ENCODE data around the gene ZFHX3. TPM values are rescaled to one million over a fixed set of nuclear protein-coding genes. Genes with fewer than 3 reads are reported as not detected.

The ZFHX3 gene
- total RNA-seq, 1 donor from 2014 or later, result 68.1 TPM

DNA sequence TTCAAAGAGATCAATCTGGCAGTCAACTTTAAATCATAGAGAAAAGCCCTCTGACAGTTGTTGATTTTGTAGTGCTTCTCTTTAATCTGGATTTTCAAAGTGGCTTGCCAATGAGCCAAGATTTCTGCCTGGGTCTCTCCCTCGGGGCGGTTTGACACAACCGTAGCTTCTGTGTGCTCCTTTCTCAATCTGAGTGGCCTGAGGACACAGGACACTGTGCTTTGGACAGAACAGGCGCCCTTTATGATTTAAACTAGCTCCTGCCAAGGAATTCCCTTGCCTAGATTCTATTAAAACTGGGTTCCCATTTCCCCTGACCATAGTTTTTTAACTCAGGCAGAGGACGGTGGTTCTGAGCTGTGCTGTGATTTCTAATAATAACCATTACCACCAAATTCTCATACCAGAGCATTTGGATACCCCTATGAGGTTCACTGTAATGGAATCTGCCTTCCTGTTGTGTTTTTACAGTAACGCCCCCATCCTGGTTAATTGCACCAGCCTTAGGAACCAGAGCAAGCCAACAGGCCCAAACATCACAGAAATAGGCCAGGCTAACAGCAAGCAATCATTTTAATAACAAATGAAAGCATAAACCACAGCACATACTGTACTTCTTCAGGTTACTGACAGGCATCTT is 4.0 kb downstream of the ZFHX3 start:
- Mint-ChIP-seq H3K9me3 (no peaks in the 10 kb centered on the region), H3K4me1 (peaks cover 89% of the 10 kb centered on the region), H3K27me3 (ENCODE audit: low read depth) (no peaks in the 10 kb centered on the region), H3K4me3 (peak overlapping the region; percentile 11), H3K36me3 (no peaks in the 10 kb centered on the region), H3K27ac (peak overlapping the region; percentile 90)
- no peak for DNase-seq (ENCODE audit: low spot score in 2 of 2, unreplicated experiment in 2 of 2)
- TF ChIP-seq CTCF (IDR thresholded peaks at IDR 0.05; ENCODE audit: unreplicated experiment), result no peak

GRCh38 chr16:73042807-73043206 is 5.1 kb downstream of the ZFHX3 start:
- peak overlapping the region; percentile 90 for H3K27ac Mint-ChIP-seq
- H3K4me3 Mint-ChIP-seq, result no peak overlapping the region
- no peak for DNase-seq (ENCODE audit: low spot score in 2 of 2, unreplicated experiment in 2 of 2)
- H3K9me3 Mint-ChIP-seq, result no peaks in the 10 kb centered on the region
- no peaks in the 10 kb centered on the region for H3K27me3 Mint-ChIP-seq (ENCODE audit: low read depth)
- no peak for TF ChIP-seq CTCF (IDR thresholded peaks at IDR 0.05; ENCODE audit: unreplicated experiment)
- no peaks in the 10 kb centered on the region for H3K36me3 Mint-ChIP-seq
- peaks cover 91% of the 10 kb centered on the region for H3K4me1 Mint-ChIP-seq

DNA sequence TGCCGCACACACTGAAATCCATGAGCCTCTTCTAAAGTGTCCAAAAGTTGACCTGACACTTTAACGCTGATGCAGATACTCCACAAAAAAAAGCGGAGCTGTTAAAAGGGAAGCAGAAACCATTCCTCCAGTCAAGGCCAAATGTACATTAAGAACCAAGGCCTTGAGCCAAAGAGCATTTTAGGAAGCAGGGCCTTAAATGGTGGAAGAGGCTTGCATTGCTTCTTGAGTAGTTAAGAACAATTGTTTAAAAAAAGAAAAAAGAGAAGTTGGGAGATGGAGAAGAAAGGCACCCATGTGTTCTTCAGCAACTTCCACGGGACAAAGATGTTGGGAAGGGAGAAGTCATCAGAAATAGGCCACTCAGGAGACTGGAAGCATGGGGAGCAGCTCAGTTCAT is 6.3 kb downstream of the ZFHX3 start:
- H3K27ac Mint-ChIP-seq, result peak overlapping the region; percentile 90
- no peaks in the 10 kb centered on the region for H3K27me3 Mint-ChIP-seq (ENCODE audit: low read depth)
- DNase-seq (ENCODE audit: low spot score in 2 of 2, unreplicated experiment in 2 of 2), result no peak
- TF ChIP-seq CTCF (IDR thresholded peaks at IDR 0.05; ENCODE audit: unreplicated experiment), result no peak
- H3K4me3 Mint-ChIP-seq, result no peak overlapping the region
- H3K4me1 Mint-ChIP-seq, result peaks cover 94% of the 10 kb centered on the region
- H3K9me3 Mint-ChIP-seq, result no peaks in the 10 kb centered on the region
- H3K36me3 Mint-ChIP-seq, result no peaks in the 10 kb centered on the region

DNA sequence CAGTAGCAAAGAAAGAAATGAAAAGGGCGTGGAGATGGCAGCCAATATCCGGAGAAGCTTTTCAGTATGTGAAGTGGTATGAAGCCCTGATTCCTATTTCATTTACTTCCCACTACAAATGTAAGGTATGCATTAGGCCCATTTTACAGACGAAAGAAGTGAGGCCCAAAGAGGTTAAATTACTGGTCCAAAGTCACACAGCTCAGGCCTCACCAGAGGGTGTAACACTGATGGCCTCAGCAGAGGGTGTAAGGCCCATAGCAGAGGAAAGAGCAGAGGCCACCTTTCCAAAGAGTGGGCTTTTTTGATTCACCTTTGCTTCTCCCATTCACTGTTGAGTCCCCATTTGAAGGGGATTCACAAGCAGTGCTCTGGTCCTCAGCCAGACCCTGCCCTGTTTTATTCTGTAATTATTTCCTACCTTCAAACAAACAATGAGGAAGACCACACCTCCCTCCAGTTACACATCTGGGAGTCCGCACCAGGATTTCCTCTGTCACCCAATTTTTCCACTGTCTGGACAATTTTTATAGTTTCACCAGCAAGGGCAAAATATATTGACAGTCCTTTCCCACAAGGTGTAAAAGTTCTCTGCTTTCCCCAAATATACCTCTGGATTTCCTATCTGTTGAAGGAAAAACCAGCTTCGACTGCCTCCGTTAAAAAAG is 7.1 kb downstream of the ZFHX3 start:
- no peak for TF ChIP-seq CTCF (IDR thresholded peaks at IDR 0.05; ENCODE audit: unreplicated experiment)
- Mint-ChIP-seq H3K36me3 (no peaks in the 10 kb centered on the region), H3K9me3 (no peaks in the 10 kb centered on the region), H3K27ac (peak overlapping the region; percentile 90), H3K4me3 (no peak overlapping the region), H3K4me1 (peaks cover 93% of the 10 kb centered on the region), H3K27me3 (ENCODE audit: low read depth) (no peaks in the 10 kb centered on the region)
- no peak for DNase-seq (ENCODE audit: low spot score in 2 of 2, unreplicated experiment in 2 of 2)

DNA sequence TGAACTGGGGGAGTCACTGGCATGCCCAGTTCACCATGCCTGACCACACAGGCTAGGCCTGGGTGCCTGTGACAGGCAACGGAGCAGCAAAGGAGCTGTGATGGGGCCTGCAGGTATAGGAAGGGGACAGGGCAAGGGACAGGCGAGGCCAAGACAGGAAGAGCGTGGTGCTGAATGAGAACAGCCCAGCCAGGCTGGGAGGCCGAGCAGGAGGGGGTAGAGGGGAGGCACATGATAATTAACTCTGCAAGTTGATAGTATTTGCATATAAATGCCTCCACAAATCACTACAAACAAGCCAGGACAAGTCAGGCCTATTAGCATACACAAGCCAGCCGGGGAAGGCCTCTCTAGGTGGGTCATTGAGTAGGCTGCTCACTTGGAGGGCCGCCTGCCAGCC is 7.8 kb downstream of the ZFHX3 start:
- no peaks in the 10 kb centered on the region for H3K27me3 Mint-ChIP-seq (ENCODE audit: low read depth)
- no peaks in the 10 kb centered on the region for H3K9me3 Mint-ChIP-seq
- peak overlapping the region; percentile 87 for H3K27ac Mint-ChIP-seq
- DNase-seq (ENCODE audit: low spot score in 2 of 2, unreplicated experiment in 2 of 2), result no peak
- no peak for TF ChIP-seq CTCF (IDR thresholded peaks at IDR 0.05; ENCODE audit: unreplicated experiment)
- peaks cover 94% of the 10 kb centered on the region for H3K4me1 Mint-ChIP-seq
- H3K36me3 Mint-ChIP-seq, result no peaks in the 10 kb centered on the region
- H3K4me3 Mint-ChIP-seq, result no peak overlapping the region

Data from mesothelial cell of epicardium (in vitro differentiated cells).